Adrenal gland (tissue), 5 donors: ENCODE results near the gene TNFRSF18.

Experiments used
- POLR2A ChIP-seq, 2 donors: fragments of 450-650 bp; IDR thresholded peaks; one replicate each; pipeline ENCODE4 v1.6.1; 2017; ENCODE audit warnings: antibody characterized with exemption in 2 of 2, mild to moderate bottlenecking in 2 of 2, moderate library complexity in 1 of 2
- TF ChIP-seq, protein P1 (sequence below), 6 experiments: fragments of 450-650 bp in 4 of 6; fragments of 200-600 bp in 2 of 6; sonication (generic) in 1 of 6; IDR thresholded peaks; 1 replicate in 5 of 6; 2 replicates in 1 of 6; pipeline versions ENCODE4 v1.5.1 to v1.8.0; 2016 to 2021; ENCODE audit warnings: antibody characterized with exemption in 6 of 6, mild to moderate bottlenecking in 2 of 6, moderate library complexity in 1 of 6
- donor health status: DM: no; HTN: no; CAD: no.

DNA sequence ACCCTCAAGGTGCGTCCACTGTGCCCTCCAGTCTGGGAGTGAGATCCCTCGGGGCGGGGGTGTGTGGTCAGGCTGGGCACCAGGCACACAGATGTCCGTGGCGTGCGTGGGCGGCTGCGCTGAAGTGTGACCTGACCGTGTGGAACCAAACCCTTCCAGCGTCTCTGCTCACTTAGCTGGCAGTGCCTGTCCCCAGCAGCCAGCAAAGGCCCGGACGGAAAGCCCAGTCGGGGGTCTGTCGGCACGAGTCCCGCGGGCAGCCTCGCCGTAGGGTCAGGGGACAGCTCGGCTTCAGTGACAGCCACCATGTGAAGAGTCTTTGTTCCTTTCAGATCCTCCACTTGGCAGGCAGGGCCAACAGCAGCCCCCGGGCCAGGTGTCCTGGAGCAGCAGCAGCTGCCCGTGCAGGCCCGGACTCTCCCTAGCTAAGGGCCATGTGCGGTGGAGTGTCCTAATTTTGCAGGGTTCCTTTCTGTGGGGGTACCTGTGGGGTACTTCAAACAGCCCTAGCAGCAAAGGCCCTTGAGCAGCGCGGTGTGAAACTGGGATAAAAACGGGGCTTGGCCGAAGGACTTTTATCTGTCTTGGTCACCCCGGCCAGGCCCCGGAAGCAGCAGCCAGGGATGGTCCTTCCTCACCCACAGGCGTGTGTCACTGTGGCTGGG lies 21.2 kb downstream of the TNFRSF18 start:
- TF ChIP-seq, protein P1, sequence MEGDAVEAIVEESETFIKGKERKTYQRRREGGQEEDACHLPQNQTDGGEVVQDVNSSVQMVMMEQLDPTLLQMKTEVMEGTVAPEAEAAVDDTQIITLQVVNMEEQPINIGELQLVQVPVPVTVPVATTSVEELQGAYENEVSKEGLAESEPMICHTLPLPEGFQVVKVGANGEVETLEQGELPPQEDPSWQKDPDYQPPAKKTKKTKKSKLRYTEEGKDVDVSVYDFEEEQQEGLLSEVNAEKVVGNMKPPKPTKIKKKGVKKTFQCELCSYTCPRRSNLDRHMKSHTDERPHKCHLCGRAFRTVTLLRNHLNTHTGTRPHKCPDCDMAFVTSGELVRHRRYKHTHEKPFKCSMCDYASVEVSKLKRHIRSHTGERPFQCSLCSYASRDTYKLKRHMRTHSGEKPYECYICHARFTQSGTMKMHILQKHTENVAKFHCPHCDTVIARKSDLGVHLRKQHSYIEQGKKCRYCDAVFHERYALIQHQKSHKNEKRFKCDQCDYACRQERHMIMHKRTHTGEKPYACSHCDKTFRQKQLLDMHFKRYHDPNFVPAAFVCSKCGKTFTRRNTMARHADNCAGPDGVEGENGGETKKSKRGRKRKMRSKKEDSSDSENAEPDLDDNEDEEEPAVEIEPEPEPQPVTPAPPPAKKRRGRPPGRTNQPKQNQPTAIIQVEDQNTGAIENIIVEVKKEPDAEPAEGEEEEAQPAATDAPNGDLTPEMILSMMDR (IDR thresholded peaks at IDR 0.05): no peak
- no peak for TF ChIP-seq POLR2A (IDR thresholded peaks at IDR 0.05)
